ENCODE results near the gene CCDC90B.

DNA sequence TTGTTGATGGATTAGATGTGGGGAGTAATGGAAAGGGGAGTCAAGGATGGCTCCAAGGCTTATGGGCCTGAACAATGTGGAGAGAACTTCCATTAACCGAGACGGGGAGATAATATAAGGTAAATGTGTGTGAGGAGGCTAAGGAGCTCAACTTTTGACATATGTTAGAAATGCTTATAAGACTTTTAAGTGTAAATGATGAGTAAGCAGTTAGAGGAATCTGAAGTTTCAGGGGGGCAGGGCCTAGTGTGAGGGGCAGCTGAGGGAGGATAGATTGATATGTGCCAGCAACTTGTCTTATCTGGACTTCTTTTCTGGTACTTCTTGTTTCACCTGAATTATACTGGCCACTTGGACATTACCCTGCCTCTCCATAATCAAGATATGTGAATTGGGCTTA lies 62.7 kb downstream of the CCDC90B start:
- TF ChIP-seq, protein P1, sequence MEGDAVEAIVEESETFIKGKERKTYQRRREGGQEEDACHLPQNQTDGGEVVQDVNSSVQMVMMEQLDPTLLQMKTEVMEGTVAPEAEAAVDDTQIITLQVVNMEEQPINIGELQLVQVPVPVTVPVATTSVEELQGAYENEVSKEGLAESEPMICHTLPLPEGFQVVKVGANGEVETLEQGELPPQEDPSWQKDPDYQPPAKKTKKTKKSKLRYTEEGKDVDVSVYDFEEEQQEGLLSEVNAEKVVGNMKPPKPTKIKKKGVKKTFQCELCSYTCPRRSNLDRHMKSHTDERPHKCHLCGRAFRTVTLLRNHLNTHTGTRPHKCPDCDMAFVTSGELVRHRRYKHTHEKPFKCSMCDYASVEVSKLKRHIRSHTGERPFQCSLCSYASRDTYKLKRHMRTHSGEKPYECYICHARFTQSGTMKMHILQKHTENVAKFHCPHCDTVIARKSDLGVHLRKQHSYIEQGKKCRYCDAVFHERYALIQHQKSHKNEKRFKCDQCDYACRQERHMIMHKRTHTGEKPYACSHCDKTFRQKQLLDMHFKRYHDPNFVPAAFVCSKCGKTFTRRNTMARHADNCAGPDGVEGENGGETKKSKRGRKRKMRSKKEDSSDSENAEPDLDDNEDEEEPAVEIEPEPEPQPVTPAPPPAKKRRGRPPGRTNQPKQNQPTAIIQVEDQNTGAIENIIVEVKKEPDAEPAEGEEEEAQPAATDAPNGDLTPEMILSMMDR (IDR thresholded peaks at IDR 0.05; ENCODE audit: control extremely low read depth in 1 of 3, insufficient read depth in 1 of 3, low read depth in 1 of 3, low read length in 3 of 3): no peak
- TF ChIP-seq CBX5 (IDR thresholded peaks at IDR 0.05; ENCODE audit: low read depth, low read length) (no peak), HDAC6 (IDR thresholded peaks at IDR 0.05; ENCODE audit: low read depth, low read length) (no peak), CREB1 (IDR thresholded peaks at IDR 0.05) (no peak), HDAC2 (IDR thresholded peaks at IDR 0.05; ENCODE audit: borderline replicate concordance in 1 of 2, low read depth in 2 of 2, low read length in 2 of 2) (no peak), EGR1 (IDR thresholded peaks at IDR 0.05; ENCODE audit: borderline replicate concordance, low read depth, low read length) (no peak), SP1 (IDR thresholded peaks at IDR 0.05; ENCODE audit: low read depth, low read length) (no peak)
- TF ChIP-seq, protein P2, sequence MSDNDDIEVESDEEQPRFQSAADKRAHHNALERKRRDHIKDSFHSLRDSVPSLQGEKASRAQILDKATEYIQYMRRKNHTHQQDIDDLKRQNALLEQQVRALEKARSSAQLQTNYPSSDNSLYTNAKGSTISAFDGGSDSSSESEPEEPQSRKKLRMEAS (IDR thresholded peaks at IDR 0.05): no peak

All from H1 (cell line).